GM19463 (cell line): ENCODE data around the gene AADAT.
"Not testable (repeated sequence)": the region's sequence is repeated elsewhere in the genome, so short reads cannot be mapped to it uniquely, and the experiment has no call there.

Experiments
- ATAC-seq: cut with Tn5 transposase; IDR thresholded peaks from one replicate; pipeline ENCODE4 v1.9.1; 2021; ENCODE audit warnings: mild to moderate bottlenecking, moderate library complexity; ENCODE audit not compliant: unreplicated experiment

Gene AADAT

DNA sequence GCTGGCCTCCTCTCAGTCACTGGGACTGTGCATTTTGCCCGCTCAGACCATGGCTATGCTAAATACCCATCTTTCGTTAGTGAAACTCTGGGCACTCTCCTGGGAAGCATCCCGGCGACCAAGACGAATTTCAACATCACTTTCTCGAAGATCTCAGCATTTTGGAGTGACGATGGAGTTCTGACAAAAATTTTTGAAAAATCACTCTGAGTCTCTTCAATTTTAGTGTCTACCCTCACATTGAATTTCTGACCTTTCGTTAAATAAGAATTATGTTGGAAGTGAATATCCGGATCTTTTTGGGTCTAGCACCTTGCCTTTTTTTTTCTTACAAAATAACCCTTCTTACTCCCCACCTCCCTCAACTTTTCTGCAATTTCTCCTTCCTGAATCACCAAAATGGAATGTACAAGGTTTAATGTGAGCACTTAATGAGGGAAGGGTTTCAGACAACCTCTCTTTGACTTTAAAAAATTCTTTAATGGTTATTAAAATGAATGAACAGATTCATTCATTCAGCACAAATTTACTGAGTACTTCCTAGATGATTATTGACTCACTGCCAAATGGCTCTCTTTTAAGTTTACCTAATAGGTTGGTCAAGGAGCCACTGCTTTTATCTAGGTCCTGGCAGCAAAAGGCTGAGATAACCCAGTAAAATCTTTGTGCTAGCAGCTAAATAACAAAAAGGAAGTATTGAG lies 746 bp upstream of the AADAT start:
- ATAC-seq: no peak

DNA sequence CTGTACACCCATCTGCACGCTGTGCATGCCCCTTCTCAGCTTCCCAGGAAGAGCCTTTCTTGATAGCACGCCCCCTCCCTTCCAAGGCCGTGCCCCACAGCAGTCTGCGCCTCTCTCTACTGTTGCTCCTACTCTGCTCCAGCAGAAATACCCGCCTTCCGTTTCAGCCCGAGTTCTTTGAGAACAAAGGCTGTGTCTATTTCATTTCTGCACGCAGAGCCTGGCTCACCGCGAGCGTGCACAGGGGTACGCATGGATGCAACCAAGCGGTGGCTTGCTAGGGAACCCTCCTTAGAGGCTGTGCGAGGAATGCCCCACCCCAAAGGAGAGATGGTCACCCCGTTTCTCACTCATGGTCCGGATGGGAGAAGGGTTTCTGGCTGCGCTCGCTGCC lies 485 bp downstream of the AADAT start:
- ATAC-seq: no peak

GRCh38 chr4:170088716-170089115 lies 1.0 kb downstream of the AADAT start:
- ATAC-seq: no peak

GRCh38 chr4:170087163-170087700 lies 2.5 kb downstream of the AADAT start:
- no peak for ATAC-seq

DNA sequence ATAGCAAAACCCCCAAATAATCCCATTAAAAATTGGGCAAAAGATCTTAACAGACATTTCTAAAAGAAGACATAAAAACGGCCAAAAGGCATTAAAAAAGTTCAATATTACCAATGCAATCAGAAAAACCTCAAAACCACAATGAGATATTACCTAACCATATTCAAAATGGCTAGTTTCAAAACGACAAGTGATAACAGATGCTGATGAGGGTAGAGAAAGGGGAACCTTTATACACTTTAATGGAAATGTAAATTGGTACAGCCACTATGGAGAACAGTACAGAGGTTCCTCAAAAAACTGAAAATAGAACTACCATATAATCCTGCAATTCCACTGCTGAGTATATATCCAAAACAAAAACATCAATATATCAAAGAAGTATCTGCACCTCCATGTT lies 6.2 kb downstream of the AADAT start:
- ATAC-seq: no peak

GRCh38 chr4:170080496-170080895 lies 9.3 kb downstream of the AADAT start:
- no peak for ATAC-seq

DNA sequence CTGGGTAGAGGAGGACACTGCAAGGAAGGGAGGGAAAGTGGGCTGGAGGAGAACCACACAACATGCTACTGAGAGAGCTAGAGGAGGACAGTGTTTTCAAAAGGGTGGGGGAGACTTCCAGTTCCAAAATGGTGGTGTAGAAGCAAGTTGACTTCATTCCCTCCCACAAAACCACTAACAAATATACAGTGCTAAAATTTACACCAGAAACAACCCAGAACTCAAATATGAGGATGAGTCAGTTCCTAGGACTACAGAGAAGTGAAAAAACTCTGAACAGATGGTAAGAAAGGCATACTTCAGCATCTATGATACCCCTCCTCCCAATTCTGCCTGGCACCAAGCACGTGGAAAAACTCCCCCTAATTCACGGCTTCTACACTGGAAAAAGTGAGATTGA lies 9.8 kb downstream of the AADAT start:
- no peak for ATAC-seq

DNA sequence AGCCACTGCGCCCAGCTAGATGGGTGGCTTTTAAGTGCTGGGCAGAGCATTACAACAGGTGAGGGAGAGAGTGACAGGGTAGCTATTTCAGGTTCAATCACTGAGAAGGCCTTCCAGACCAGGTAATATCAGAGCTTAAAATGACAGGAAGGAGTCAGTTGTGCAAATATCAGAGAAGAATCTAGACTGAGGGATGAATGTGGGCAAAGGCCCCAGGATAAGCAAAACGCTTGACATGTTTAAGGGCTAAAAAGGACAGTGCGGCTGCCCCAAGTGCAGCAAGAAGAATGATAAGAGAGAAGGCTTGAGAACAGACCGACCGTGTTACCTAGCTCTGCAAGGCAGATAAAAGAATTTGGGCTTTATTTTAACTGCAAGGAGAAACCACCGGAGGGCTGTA lies 18.6 kb downstream of the AADAT start:
- ATAC-seq: no peak

- ATAC-seq: no peak
Observed at GRCh38 chr4:170068438-170069128, 21.2 kb downstream of the AADAT start.

- ATAC-seq: no peak
Observed at GRCh38 chr4:170059421-170059820, 30.3 kb downstream of the AADAT start.

- ATAC-seq: no peak
Observed at GRCh38 chr4:170058826-170059225, 30.9 kb downstream of the AADAT start.

GRCh38 chr4:170057866-170058265 lies 31.9 kb downstream of the AADAT start:
- no peak for ATAC-seq

DNA sequence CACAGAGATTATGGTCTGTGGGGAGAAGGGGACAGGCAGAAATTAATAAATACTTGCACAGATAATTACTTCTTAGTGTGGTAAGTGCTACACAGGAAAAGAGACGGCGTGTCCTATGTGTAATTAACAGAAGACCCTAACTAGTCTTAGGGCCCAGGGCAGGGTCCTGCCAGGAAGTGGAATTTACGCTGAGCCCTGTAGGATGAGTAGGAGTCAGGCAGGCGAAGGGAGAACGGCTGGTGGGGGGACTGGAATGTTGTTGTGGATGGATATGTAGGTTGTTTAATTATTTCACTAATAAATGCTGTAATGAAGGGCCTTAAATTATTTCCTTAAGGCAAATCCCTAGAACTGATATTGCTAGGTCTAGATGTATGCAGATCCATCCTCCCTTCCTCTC lies 36.8 kb downstream of the AADAT start:
- no peak for ATAC-seq

- ATAC-seq: no peak
Observed at GRCh38 chr4:170051402-170051801, 38.4 kb downstream of the AADAT start.

DNA sequence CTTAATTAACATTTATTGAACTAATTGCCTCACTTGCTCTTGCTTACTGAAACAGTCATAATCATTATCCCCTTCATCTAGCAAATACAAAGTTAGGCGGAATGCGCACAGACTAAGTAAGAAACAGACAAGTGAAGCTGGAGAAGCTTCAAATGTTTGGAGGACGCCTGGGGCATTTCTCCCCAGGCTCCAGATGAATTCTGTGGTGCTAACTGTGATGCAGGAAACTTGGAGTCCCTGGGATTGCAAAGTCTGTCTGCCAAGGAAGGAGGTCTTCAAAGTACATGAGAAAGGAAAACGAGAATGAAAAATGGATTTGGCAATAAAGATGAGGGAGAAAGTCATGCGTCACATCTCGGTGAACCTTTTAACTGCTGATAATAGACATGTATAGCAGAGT lies 40.0 kb downstream of the AADAT start:
- ATAC-seq: no peak

DNA sequence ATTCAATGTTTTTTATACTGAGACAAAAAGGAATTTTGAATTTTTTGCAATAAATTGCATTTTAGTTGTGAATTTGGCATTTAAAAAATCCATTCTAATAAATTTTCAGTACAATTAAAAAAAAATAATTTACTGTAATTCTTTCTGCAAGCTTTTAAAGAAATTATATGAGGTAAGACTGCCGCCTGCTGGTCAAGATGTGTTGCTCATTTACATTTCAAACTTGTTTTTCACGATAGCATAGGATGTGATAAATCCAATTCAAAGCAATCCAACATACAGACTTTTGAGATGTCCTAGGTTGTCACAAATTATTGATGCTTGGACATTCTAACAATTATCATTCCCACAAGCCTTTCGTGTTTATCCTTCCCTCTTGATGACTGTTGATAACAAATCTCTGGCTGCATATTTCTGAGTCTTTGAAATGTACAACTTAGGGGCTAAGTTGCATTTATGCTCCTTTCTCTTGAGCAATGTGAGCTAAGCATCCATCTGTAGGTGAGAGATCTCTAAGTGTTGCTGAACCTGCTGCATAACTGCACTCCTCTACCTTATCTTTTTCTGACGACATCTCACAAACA lies 41.9 kb downstream of the AADAT start:
- ATAC-seq: no peak

- not testable (repeated sequence) for ATAC-seq
Observed at GRCh38 chr4:170046156-170046555, 43.6 kb downstream of the AADAT start.

GRCh38 chr4:170040031-170040680 lies 49.6 kb downstream of the AADAT start:
- ATAC-seq: no peak

- ATAC-seq: no peak
Observed at GRCh38 chr4:170038769-170039168, 51.0 kb downstream of the AADAT start.

GRCh38 chr4:170038232-170038631 lies 51.5 kb downstream of the AADAT start:
- no peak for ATAC-seq

- ATAC-seq: no peak
Observed at GRCh38 chr4:170037481-170037880, 52.3 kb downstream of the AADAT start.

DNA sequence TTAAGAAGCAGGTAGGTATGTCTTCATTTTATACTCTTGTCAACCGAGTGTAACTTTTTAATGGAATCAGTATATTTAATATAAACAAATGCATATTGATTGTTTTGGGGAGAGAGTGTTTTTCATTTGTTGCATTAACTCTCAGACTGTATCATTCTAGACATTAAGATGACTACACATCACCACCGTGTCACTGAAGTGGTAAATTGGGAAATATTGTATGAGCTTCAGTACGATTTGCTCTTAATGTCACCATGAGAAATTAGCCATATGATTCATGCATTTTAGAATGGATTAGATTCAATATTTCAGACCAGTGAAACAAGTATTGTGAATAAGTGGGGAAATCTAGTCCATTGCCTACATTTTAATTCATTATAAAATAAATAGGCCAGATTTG lies 53.9 kb downstream of the AADAT start:
- no peak for ATAC-seq
